H9 (cell line): ENCODE results near the gene SCAP. TPM values are rescaled to one million over a fixed set of nuclear protein-coding genes. Genes with fewer than 3 reads are reported as not detected.

Source experiments
- DNase-seq: peaks from one replicate; pipeline ENCODE4 v3.0.0-alpha.2; 2017
- H2AFZ ChIP-seq: one replicate; pipeline ENCODE4 v1.6.1; 2013; ENCODE audit warnings: mild to moderate bottlenecking, low read length, control low read depth, moderate library complexity
- H2AK5ac ChIP-seq: 2 replicates; pipeline ENCODE4 v1.6.1; 2013; ENCODE audit warnings: low read length, control low read depth, mixed read lengths; ENCODE audit not compliant: insufficient read length
- H2BK120ac ChIP-seq: one replicate; pipeline ENCODE4 v1.6.1; 2013; ENCODE audit warnings: low read depth, mild to moderate bottlenecking, low read length, control low read depth, inconsistent platforms; ENCODE audit not compliant: poor library complexity, severe bottlenecking
- H2BK12ac ChIP-seq: 2 replicates; pipeline ENCODE4 v1.6.1; 2013; ENCODE audit warnings: low read length, control low read depth, mixed read lengths, low read depth; ENCODE audit not compliant: insufficient read length
- H2BK15ac ChIP-seq: 2 replicates; pipeline ENCODE4 v1.6.1; 2013; ENCODE audit warnings: low read depth, low read length, control low read depth
- H2BK20ac ChIP-seq: one replicate; pipeline ENCODE4 v1.6.1; 2013; ENCODE audit warnings: low read depth, mild to moderate bottlenecking, low read length, control low read depth, inconsistent platforms; ENCODE audit not compliant: poor library complexity, severe bottlenecking
- H2BK5ac ChIP-seq: 2 replicates; pipeline ENCODE4 v1.6.1; 2013; ENCODE audit warnings: low read length, control low read depth, mixed read lengths; ENCODE audit not compliant: insufficient read length
- H3K14ac ChIP-seq: 2 replicates; pipeline ENCODE4 v1.6.1; 2013; ENCODE audit warnings: low read length, control low read depth; ENCODE audit not compliant: insufficient read depth
- H3K18ac ChIP-seq: 2 replicates; pipeline ENCODE4 v1.6.1; 2013; ENCODE audit warnings: low read depth, mild to moderate bottlenecking, mixed read lengths, low read length, control low read depth; ENCODE audit not compliant: insufficient read length
- H3K23ac ChIP-seq: 2 replicates; pipeline ENCODE4 v1.6.1; 2013; ENCODE audit warnings: low read length, control low read depth, mixed read lengths, low read depth; ENCODE audit not compliant: insufficient read length
- H3K23me2 ChIP-seq: 2 replicates; pipeline ENCODE4 v1.6.1; 2013; ENCODE audit warnings: low read depth, mild to moderate bottlenecking, mixed read lengths, low read length, control low read depth; ENCODE audit not compliant: insufficient read length, poor library complexity, severe bottlenecking
- H3K27ac ChIP-seq: 2 replicates; pipeline ENCODE4 v1.5.1; 2013; ENCODE audit warnings: low read length, control low read depth, mixed read lengths, low read depth; ENCODE audit not compliant: insufficient read length
- H3K27me3 ChIP-seq: 2 replicates; pipeline ENCODE4 v1.6.1; 2013; ENCODE audit warnings: low read length, control low read depth, inconsistent platforms; ENCODE audit not compliant: insufficient read depth
- H3K4ac ChIP-seq: 2 replicates; pipeline ENCODE4 v1.6.1; 2013; ENCODE audit warnings: low read depth, mild to moderate bottlenecking, control low read depth, inconsistent platforms, low read length, moderate library complexity
- H3K4me1 ChIP-seq: 2 replicates; pipeline ENCODE4 v1.6.1; 2013; ENCODE audit warnings: low read length, control low read depth, inconsistent platforms; ENCODE audit not compliant: insufficient read depth
- H3K4me2 ChIP-seq: 2 replicates; pipeline ENCODE4 v1.6.1; 2013; ENCODE audit warnings: low read length, control low read depth, mixed read lengths; ENCODE audit not compliant: insufficient read length, insufficient read depth
- H3K56ac ChIP-seq: 2 replicates; pipeline ENCODE4 v1.6.1; 2013; ENCODE audit warnings: low read depth, mild to moderate bottlenecking, mixed read lengths, low read length, control low read depth; ENCODE audit not compliant: insufficient read length
- H3K79me1 ChIP-seq: 2 replicates; pipeline ENCODE4 v1.6.1; 2013; ENCODE audit warnings: low read depth, mild to moderate bottlenecking, moderate library complexity, low read length, control low read depth, inconsistent platforms; ENCODE audit not compliant: insufficient read depth, poor library complexity, severe bottlenecking
- H3K79me2 ChIP-seq: 2 replicates; pipeline ENCODE4 v1.6.1; 2013; ENCODE audit warnings: low read length, control low read depth, inconsistent platforms; ENCODE audit not compliant: insufficient read depth
- H3K9ac ChIP-seq: 2 replicates; pipeline ENCODE4 v1.6.1; 2013; ENCODE audit warnings: low read length, control low read depth, mixed read lengths; ENCODE audit not compliant: insufficient read length; ENCODE audit errors: extremely low read depth
- H3K9me3 ChIP-seq: one replicate; pipeline ENCODE4 v1.6.1; 2013; ENCODE audit warnings: low read depth, low read length, inconsistent platforms; ENCODE audit not compliant: control insufficient read depth
- H3T11ph ChIP-seq: one replicate; pipeline ENCODE4 v1.6.1; 2013; ENCODE audit warnings: mild to moderate bottlenecking, low read length, control low read depth, inconsistent platforms
- H4K20me1 ChIP-seq: one replicate; pipeline ENCODE4 v1.6.1; 2013; ENCODE audit not compliant: control insufficient read depth, insufficient read length, insufficient read depth
- H4K5ac ChIP-seq: 2 replicates; pipeline ENCODE4 v1.6.1; 2013; ENCODE audit warnings: low read depth, mild to moderate bottlenecking, mixed read lengths, low read length, control low read depth; ENCODE audit not compliant: insufficient read length
- H4K8ac ChIP-seq: replicated peaks from 2 replicates; pipeline ENCODE4 v1.6.1; 2013; ENCODE audit warnings: low read length, control low read depth, mixed read lengths, low read depth; ENCODE audit not compliant: insufficient read length
- H4K91ac ChIP-seq: 2 replicates; pipeline ENCODE4 v1.6.1; 2013; ENCODE audit warnings: low read depth, mild to moderate bottlenecking, moderate library complexity, mixed read lengths, low read length, control low read depth; ENCODE audit not compliant: insufficient read length
- H3K27ac Mint-ChIP-seq, 3 experiments: 2 replicates in 2 of 3; 3 replicates in 1 of 3; pipeline ENCODE4 v1.8.0; 2020 to 2021; ENCODE audit warnings: mixed read lengths in 3 of 3, mild to moderate bottlenecking in 1 of 3, moderate library complexity in 1 of 3
- H3K27me3 Mint-ChIP-seq: 2 replicates; pipeline ENCODE4 v1.8.0; 2021; ENCODE audit warnings: low read depth, mild to moderate bottlenecking, moderate library complexity, mixed read lengths
- H3K36me3 Mint-ChIP-seq, 3 experiments: 2 replicates in 2 of 3; 3 replicates in 1 of 3; pipeline ENCODE4 v1.8.0; 2020 to 2021; ENCODE audit warnings: low read depth in 3 of 3, mixed read lengths in 3 of 3; ENCODE audit not compliant: insufficient read depth in 1 of 3
- H3K4me1 Mint-ChIP-seq, 2 experiments: 2 replicates each; pipeline ENCODE4 v1.8.0; 2020; ENCODE audit warnings: mixed read lengths in 2 of 2
- H3K4me3 Mint-ChIP-seq, 2 experiments: 2 replicates in 1 of 2; 3 replicates in 1 of 2; pipeline ENCODE4 v1.8.0; 2020 to 2021; ENCODE audit warnings: mild to moderate bottlenecking in 2 of 2, mixed read lengths in 2 of 2, moderate library complexity in 1 of 2
- H3K9me3 Mint-ChIP-seq, 2 experiments: 2 replicates in 1 of 2; 3 replicates in 1 of 2; pipeline ENCODE4 v1.8.0; 2020; ENCODE audit warnings: mild to moderate bottlenecking in 2 of 2, mixed read lengths in 2 of 2, moderate library complexity in 1 of 2
- WGBS: extraction: QIAGEN DNeasy Blood & Tissue Kit; methylation state at CpG from one replicate; pipeline ENCODE4 v1.1.7; 2013; ENCODE audit warnings: missing lambda C conversion rate, low lambda C conversion rate, mixed read lengths; ENCODE audit not compliant: insufficient read length; ENCODE audit errors: extremely low coverage; 5-methylcytosine and 5-hydroxymethylcytosine counted together
- total RNA-seq: library from RNA; stranded (reverse); gene quantifications from 2 replicates; pipeline ENCODE4 v1.2.1, GENCODE V29; 2021
- TF ChIP-seq, protein P1 (sequence below): fragments of 200-600 bp; sonication (generic); conservative IDR thresholded peaks from 3 replicates; pipeline ENCODE4 v1.8.0; 2021; ENCODE audit warnings: antibody characterized with exemption, mild to moderate bottlenecking

SCAP gene
- total RNA-seq, 1 experiment from 2014 or later = 104 TPM

DNA sequence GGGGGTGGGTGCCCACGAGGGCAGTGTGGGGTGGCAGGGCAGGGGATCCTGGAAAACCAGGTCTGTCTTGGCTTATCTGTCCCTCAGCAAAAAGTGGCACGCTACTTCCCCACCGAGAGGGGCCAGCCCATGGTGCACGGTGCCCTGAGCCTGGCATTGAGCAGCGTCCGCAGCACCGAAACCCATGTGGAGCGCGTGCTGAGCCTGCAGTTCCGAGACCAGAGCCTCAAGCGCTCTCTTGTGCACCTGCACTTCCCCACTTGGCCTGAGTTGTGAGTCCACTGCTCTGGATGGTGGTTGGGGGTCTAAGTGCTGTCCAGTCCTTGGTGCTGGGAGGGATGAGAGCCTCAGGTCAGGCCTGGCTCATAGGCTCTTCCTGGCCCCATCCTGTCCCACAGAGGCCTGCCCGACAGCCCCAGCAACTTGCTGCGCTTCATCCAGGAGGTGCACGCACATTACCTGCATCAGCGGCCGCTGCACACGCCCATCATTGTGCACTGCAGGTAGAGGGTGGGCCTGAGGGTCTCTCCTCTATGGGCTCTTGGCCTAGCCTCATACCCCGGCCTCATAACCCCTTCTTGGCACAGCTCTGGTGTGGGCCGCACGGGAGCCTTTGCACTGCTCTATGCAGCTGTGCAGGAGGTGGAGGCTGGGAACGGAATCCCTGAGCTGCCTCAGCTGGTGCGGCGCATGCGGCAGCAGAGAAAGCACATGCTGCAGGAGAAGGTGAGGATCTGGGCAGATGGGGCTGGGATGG, 63.9 kb downstream of the SCAP start:
- Histone ChIP-seq H4K91ac (no peak overlapping the region), H3K14ac (no peak overlapping the region), H4K20me1 (no peaks in the 10 kb centered on the region), H3K27me3 (no peaks in the 10 kb centered on the region), H2BK5ac (no peak overlapping the region), H3K56ac (no peak overlapping the region), H3K18ac (no peak overlapping the region), H3K79me1 (no peaks in the 10 kb centered on the region), H3K4me1 (no peaks in the 10 kb centered on the region), H2AK5ac (no peak overlapping the region), H3K4ac (no peak overlapping the region), H2BK15ac (no peak overlapping the region), H3K79me2 (no peaks in the 10 kb centered on the region), H2AFZ (no peak overlapping the region), H3K9me3 (no peaks in the 10 kb centered on the region), H3K23ac (no peak overlapping the region), H3K4me2 (no peak overlapping the region), H3K9ac (no peak overlapping the region), H2BK120ac (no peak overlapping the region), H4K5ac (no peak overlapping the region), H2BK20ac (no peak overlapping the region), H2BK12ac (no peak overlapping the region), H3K27ac (no peak overlapping the region), H3T11ph (no peak overlapping the region), H4K8ac (no peak overlapping the region), H3K23me2 (no peaks in the 10 kb centered on the region)
- Mint-ChIP-seq H3K4me1 (peaks cover 4 to 12% of the 10 kb centered on the region in 2 experiments), H3K9me3 (peaks cover 0 to 5% of the 10 kb centered on the region in 2 experiments; a peak in 3 of 5 replicates), H3K36me3 (peaks cover 36 to 67% (median 66%) of the 10 kb centered on the region in 3 experiments), H3K27ac (peak overlapping the region in 1 of 3 experiments; percentile 61; a peak in 1 of 7 replicates), H3K4me3 (no peak overlapping the region), H3K27me3 (no peaks in the 10 kb centered on the region; the same call in 1 of the 2 replicates)
- WGBS = no CpG with 5 or more reads among the region's 24 CpGs
- DNase-seq = no peak
- TF ChIP-seq, protein P1, sequence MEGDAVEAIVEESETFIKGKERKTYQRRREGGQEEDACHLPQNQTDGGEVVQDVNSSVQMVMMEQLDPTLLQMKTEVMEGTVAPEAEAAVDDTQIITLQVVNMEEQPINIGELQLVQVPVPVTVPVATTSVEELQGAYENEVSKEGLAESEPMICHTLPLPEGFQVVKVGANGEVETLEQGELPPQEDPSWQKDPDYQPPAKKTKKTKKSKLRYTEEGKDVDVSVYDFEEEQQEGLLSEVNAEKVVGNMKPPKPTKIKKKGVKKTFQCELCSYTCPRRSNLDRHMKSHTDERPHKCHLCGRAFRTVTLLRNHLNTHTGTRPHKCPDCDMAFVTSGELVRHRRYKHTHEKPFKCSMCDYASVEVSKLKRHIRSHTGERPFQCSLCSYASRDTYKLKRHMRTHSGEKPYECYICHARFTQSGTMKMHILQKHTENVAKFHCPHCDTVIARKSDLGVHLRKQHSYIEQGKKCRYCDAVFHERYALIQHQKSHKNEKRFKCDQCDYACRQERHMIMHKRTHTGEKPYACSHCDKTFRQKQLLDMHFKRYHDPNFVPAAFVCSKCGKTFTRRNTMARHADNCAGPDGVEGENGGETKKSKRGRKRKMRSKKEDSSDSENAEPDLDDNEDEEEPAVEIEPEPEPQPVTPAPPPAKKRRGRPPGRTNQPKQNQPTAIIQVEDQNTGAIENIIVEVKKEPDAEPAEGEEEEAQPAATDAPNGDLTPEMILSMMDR = no peak
